HepG2 (cell line): Measurements from ENCODE around the gene HSF4. TPM values are rescaled to one million over a fixed set of nuclear protein-coding genes. Genes with fewer than 3 reads are reported as not detected.

Experiments
- CBFB ChIP-seq: sonication (generic); formaldehyde crosslinking; IDR thresholded peaks from 2 replicates; pipeline ENCODE4 v1.4.0; 2020; ENCODE audit warnings: missing genetic modification reagents
- DR1 ChIP-seq: sonication (generic); formaldehyde crosslinking; IDR thresholded peaks from 2 replicates; pipeline ENCODE4 v1.8.0; 2021; ENCODE audit warnings: mild to moderate bottlenecking, missing genetic modification reagents, inconsistent platforms
- EP300 ChIP-seq, 3 experiments: sonication (generic) in 1 of 3; formaldehyde crosslinking in 1 of 3; IDR thresholded peaks; 2 replicates each; pipeline versions ENCODE4 v1.5.1 to v1.6.1; 2011 to 2020; ENCODE audit warnings: low read depth in 2 of 3, low read length in 2 of 3, borderline replicate concordance in 1 of 3, improper control_type of control experiment in 1 of 3, mild to moderate bottlenecking in 1 of 3, missing genetic modification reagents in 1 of 3, moderate library complexity in 1 of 3
- FOXA1 ChIP-seq, 2 experiments: fragments of 450-650 bp in 1 of 2; sonication (generic) in 1 of 2; formaldehyde crosslinking in 1 of 2; IDR thresholded peaks; 2 replicates each; pipeline versions ENCODE4 v1.4.0 to v1.6.1; 2016 to 2020; ENCODE audit warnings: missing genetic modification reagents in 1 of 2
- GLI4 ChIP-seq: sonication (generic); formaldehyde crosslinking; IDR thresholded peaks from 2 replicates; pipeline ENCODE4 v1.5.1; 2020; ENCODE audit warnings: missing genetic modification reagents, mild to moderate bottlenecking, moderate library complexity, borderline replicate concordance
- IKZF1 ChIP-seq: fragments of 450-650 bp; IDR thresholded peaks from 2 replicates; pipeline ENCODE4 v1.7.1; 2016
- NCOA2 ChIP-seq: sonication (generic); formaldehyde crosslinking; IDR thresholded peaks from 2 replicates; pipeline ENCODE4 v1.8.0; 2022; ENCODE audit warnings: inconsistent platforms
- NFKBIZ ChIP-seq: IDR thresholded peaks from 2 replicates; pipeline ENCODE4 v1.6.1; 2018; ENCODE audit warnings: missing genetic modification reagents, missing compliant biosample characterization
- PCBP2 ChIP-seq: fragments of 200-400 bp; formaldehyde crosslinking; optimal IDR thresholded peaks from 2 replicates; pipeline ENCODE3; 2018; ENCODE audit warnings: low read length, low read depth; ENCODE audit not compliant: poor library complexity, severe bottlenecking
- RXRA ChIP-seq: sonication (generic); formaldehyde crosslinking; IDR thresholded peaks from 2 replicates; pipeline ENCODE4 v1.5.1; 2020; ENCODE audit warnings: missing genetic modification reagents
- SMARCE1 ChIP-seq: fragments of 450-650 bp; IDR thresholded peaks from 2 replicates; pipeline ENCODE4 v1.6.1; 2017; ENCODE audit warnings: borderline replicate concordance
- SMC3 ChIP-seq: IDR thresholded peaks from 2 replicates; pipeline ENCODE4 v1.6.1; 2011; ENCODE audit warnings: low read length, improper control_type of control experiment
- ZBTB8A ChIP-seq: sonication (generic); formaldehyde crosslinking; IDR thresholded peaks from 2 replicates; pipeline ENCODE4 v1.4.0; 2020; ENCODE audit warnings: mild to moderate bottlenecking, low read depth, missing genetic modification reagents, borderline replicate concordance
- ZNF138 ChIP-seq: sonication (generic); formaldehyde crosslinking; IDR thresholded peaks from 2 replicates; pipeline ENCODE4 v1.5.0; 2020; ENCODE audit warnings: mild to moderate bottlenecking, low read depth, missing genetic modification reagents
- ZNF547 ChIP-seq: sonication (generic); formaldehyde crosslinking; IDR thresholded peaks from 2 replicates; pipeline ENCODE4 v1.5.1; 2020; ENCODE audit warnings: mild to moderate bottlenecking, missing genetic modification reagents
- ZNF674 ChIP-seq: sonication (generic); formaldehyde crosslinking; IDR thresholded peaks from 2 replicates; pipeline ENCODE4 v1.5.0; 2020; ENCODE audit warnings: low read depth, mild to moderate bottlenecking, missing genetic modification reagents
- polyA plus RNA-seq, 8 experiments: library from polyadenylated mRNA; depleted of rRNA in 3 of 8; stranded (reverse) in 7 of 8; unstranded in 1 of 8; fragments of >200 nt; fragmentation: Illumina TruSeq in 4 of 8; extraction: Trizol in 4 of 8; gene quantifications; 2 replicates each; pipeline versions ENCODE4 v1.2.1 to v1.2.3, GENCODE V29; 2011 to 2016; ENCODE audit warnings: low read depth in 4 of 8, missing spikeins in 1 of 8, mixed read lengths in 1 of 8; ENCODE audit not compliant: insufficient read depth in 1 of 8
- total RNA-seq, 5 experiments: library from RNA; depleted of rRNA; stranded (reverse); fragments of >200 nt; fragmentation: Illumina TruSeq; extraction: Trizol; gene quantifications; 2 replicates each; pipeline ENCODE4 v1.2.3, GENCODE V29; 2016; ENCODE audit warnings: low read depth in 1 of 5
- TF ChIP-seq, protein P1 (sequence below): sonication (generic); formaldehyde crosslinking; IDR thresholded peaks from 2 replicates; pipeline ENCODE4 v1.4.0; 2020; ENCODE audit warnings: missing genetic modification reagents
- TF ChIP-seq, protein P2 (sequence below): sonication (generic); formaldehyde crosslinking; IDR thresholded peaks from 2 replicates; pipeline ENCODE4 v1.5.1; 2020; ENCODE audit warnings: missing genetic modification reagents, mild to moderate bottlenecking, borderline replicate concordance
- TF ChIP-seq, protein P3 (sequence below): sonication (generic); formaldehyde crosslinking; IDR thresholded peaks from 2 replicates; pipeline ENCODE4 v1.8.1; 2023; ENCODE audit warnings: mild to moderate bottlenecking, missing genetic modification reagents

Gene HSF4
- total and polyA plus RNA-seq, 2 of the 13 experiments (the other 11 are each of a cell fraction or from before 2014, with no cell fraction given), result 3.5 to 16.9 TPM

DNA sequence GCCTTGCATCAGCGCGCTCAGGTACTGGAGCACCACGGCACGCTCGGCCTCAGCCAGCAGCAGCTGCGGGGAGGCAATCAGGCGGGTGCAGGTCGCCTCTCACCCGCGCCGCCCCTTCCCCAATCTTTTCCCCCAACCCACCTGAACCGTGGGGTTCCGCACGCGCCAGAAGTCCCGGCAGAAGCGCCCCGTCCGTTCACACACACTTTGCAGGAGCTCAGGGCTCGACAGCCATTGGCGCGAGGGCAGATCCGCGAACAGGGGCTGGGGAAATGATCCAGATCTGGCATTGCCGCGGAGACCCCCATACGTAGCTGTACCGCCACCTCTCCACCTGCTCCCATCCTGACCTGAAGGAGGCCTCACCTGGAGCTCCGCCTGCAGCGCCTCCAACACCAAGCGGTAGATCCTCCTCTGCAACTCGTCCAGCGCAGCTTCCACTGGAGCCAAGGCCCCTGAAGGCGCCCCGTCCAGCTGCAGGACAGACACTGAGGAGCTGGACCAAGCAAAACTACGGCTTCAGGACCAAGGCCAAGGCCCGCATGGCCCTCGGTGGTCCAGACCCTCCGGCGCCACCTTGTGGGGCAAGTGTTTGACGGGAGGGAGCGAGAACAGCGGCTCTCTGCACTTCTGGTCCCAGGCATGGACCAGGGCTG lies 20.6 kb downstream of the HSF4 start (continued):
- TF ChIP-seq GLI4 (CRISPR knock-in tag) (no peak), ZBTB8A (CRISPR knock-in tag) (no peak), ZNF138 (CRISPR knock-in tag) (peak; percentile 97), ZNF547 (CRISPR knock-in tag) (peak; percentile 74; the same call in 1 of the 2 replicates), IKZF1 (no peak), NFKBIZ (CRISPR knock-in tag) (peak; percentile 75; the same call in 1 of the 2 replicates), SMC3 (peak; percentile 80; the same call in 1 of the 2 replicates), PCBP2 (no peak), CBFB (CRISPR knock-in tag) (peak; percentile 92; the same call in 1 of the 2 replicates), EP300 (IDR thresholded peaks at IDR 0.05; ENCODE audit: low read depth in 2 of 2, low read length in 2 of 2) (no peak; a peak in 1 of 4 replicates), EP300 (CRISPR knock-in tag; IDR thresholded peaks at IDR 0.05; ENCODE audit: borderline replicate concordance) (no peak), FOXA1 (IDR thresholded peaks at IDR 0.05) (no peak), FOXA1 (CRISPR knock-in tag; IDR thresholded peaks at IDR 0.05) (peak; percentile 57; the same call in 1 of the 2 replicates), SMARCE1 (no peak), NCOA2 (peak; percentile 64; the same call in 1 of the 2 replicates), RXRA (peak; percentile 79; the same call in 1 of the 2 replicates), ZNF674 (CRISPR knock-in tag) (0 out of 2 replicates have a peak, but pooled peaks have one; percentile 49), DR1 (CRISPR knock-in tag) (peak; percentile 75)
- TF ChIP-seq, protein P1, sequence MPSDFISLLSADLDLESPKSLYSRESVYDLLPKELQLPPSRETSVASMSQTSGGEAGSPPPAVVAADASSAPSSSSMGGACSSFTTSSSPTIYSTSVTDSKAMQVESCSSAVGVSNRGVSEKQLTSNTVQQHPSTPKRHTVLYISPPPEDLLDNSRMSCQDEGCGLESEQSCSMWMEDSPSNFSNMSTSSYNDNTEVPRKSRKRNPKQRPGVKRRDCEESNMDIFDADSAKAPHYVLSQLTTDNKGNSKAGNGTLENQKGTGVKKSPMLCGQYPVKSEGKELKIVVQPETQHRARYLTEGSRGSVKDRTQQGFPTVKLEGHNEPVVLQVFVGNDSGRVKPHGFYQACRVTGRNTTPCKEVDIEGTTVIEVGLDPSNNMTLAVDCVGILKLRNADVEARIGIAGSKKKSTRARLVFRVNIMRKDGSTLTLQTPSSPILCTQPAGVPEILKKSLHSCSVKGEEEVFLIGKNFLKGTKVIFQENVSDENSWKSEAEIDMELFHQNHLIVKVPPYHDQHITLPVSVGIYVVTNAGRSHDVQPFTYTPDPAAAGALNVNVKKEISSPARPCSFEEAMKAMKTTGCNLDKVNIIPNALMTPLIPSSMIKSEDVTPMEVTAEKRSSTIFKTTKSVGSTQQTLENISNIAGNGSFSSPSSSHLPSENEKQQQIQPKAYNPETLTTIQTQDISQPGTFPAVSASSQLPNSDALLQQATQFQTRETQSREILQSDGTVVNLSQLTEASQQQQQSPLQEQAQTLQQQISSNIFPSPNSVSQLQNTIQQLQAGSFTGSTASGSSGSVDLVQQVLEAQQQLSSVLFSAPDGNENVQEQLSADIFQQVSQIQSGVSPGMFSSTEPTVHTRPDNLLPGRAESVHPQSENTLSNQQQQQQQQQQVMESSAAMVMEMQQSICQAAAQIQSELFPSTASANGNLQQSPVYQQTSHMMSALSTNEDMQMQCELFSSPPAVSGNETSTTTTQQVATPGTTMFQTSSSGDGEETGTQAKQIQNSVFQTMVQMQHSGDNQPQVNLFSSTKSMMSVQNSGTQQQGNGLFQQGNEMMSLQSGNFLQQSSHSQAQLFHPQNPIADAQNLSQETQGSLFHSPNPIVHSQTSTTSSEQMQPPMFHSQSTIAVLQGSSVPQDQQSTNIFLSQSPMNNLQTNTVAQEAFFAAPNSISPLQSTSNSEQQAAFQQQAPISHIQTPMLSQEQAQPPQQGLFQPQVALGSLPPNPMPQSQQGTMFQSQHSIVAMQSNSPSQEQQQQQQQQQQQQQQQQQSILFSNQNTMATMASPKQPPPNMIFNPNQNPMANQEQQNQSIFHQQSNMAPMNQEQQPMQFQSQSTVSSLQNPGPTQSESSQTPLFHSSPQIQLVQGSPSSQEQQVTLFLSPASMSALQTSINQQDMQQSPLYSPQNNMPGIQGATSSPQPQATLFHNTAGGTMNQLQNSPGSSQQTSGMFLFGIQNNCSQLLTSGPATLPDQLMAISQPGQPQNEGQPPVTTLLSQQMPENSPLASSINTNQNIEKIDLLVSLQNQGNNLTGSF (CRISPR knock-in tag), result peak; percentile 83; the same call in 1 of the 2 replicates
- TF ChIP-seq, protein P2, sequence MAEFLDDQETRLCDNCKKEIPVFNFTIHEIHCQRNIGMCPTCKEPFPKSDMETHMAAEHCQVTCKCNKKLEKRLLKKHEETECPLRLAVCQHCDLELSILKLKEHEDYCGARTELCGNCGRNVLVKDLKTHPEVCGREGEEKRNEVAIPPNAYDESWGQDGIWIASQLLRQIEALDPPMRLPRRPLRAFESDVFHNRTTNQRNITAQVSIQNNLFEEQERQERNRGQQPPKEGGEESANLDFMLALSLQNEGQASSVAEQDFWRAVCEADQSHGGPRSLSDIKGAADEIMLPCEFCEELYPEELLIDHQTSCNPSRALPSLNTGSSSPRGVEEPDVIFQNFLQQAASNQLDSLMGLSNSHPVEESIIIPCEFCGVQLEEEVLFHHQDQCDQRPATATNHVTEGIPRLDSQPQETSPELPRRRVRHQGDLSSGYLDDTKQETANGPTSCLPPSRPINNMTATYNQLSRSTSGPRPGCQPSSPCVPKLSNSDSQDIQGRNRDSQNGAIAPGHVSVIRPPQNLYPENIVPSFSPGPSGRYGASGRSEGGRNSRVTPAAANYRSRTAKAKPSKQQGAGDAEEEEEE (CRISPR knock-in tag), result no peak
- TF ChIP-seq, protein P3, sequence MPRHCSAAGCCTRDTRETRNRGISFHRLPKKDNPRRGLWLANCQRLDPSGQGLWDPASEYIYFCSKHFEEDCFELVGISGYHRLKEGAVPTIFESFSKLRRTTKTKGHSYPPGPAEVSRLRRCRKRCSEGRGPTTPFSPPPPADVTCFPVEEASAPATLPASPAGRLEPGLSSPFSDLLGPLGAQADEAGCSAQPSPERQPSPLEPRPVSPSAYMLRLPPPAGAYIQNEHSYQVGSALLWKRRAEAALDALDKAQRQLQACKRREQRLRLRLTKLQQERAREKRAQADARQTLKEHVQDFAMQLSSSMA, result no peak
